ENCODE measurements around the gene EDNRA. TPM values are rescaled to one million over a fixed set of nuclear protein-coding genes. Genes with fewer than 3 reads are reported as not detected.

EDNRA gene
- total RNA-seq, 1 donor from 2014 or later = 135 TPM

GRCh38 chr4:147532896-147533295 is 52.0 kb downstream of the EDNRA start:
- no peaks in the 10 kb centered on the region for H3K9me3 Mint-ChIP-seq (ENCODE audit: low read depth)
- no peaks in the 10 kb centered on the region for H3K27me3 Mint-ChIP-seq (ENCODE audit: low read depth)
- H3K4me3 Mint-ChIP-seq (ENCODE audit: unreplicated experiment) = no peak overlapping the region
- TF ChIP-seq CTCF (IDR thresholded peaks at IDR 0.05) = no peak
- no peak overlapping the region for H3K27ac Mint-ChIP-seq (ENCODE audit: unreplicated experiment)
- no peak for DNase-seq (ENCODE audit: low spot score)
- peaks cover 50% of the 10 kb centered on the region for H3K4me1 Mint-ChIP-seq (ENCODE audit: low read depth)
- H3K36me3 Mint-ChIP-seq (ENCODE audit: low read depth) = peaks cover 25% of the 10 kb centered on the region

GRCh38 chr4:147533331-147533730 is 52.4 kb downstream of the EDNRA start:
- no peaks in the 10 kb centered on the region for H3K27me3 Mint-ChIP-seq (ENCODE audit: low read depth)
- no peak overlapping the region for H3K4me3 Mint-ChIP-seq (ENCODE audit: unreplicated experiment)
- DNase-seq (ENCODE audit: low spot score) = no peak
- H3K4me1 Mint-ChIP-seq (ENCODE audit: low read depth) = peaks cover 48% of the 10 kb centered on the region
- H3K9me3 Mint-ChIP-seq (ENCODE audit: low read depth) = no peaks in the 10 kb centered on the region
- H3K36me3 Mint-ChIP-seq (ENCODE audit: low read depth) = peaks cover 23% of the 10 kb centered on the region
- no peak overlapping the region for H3K27ac Mint-ChIP-seq (ENCODE audit: unreplicated experiment)
- no peak for TF ChIP-seq CTCF (IDR thresholded peaks at IDR 0.05)

GRCh38 chr4:147535124-147535523 is 54.2 kb downstream of the EDNRA start:
- Mint-ChIP-seq H3K36me3 (ENCODE audit: low read depth) (peaks cover 28% of the 10 kb centered on the region), H3K4me3 (ENCODE audit: unreplicated experiment) (no peak overlapping the region), H3K27ac (ENCODE audit: unreplicated experiment) (no peak overlapping the region), H3K9me3 (ENCODE audit: low read depth) (no peaks in the 10 kb centered on the region), H3K27me3 (ENCODE audit: low read depth) (no peaks in the 10 kb centered on the region), H3K4me1 (ENCODE audit: low read depth) (peaks cover 31% of the 10 kb centered on the region)
- no peak for DNase-seq (ENCODE audit: low spot score)
- TF ChIP-seq CTCF (IDR thresholded peaks at IDR 0.05) = no peak

GRCh38 chr4:147538711-147539110 is 57.8 kb downstream of the EDNRA start:
- Mint-ChIP-seq H3K4me3 (ENCODE audit: unreplicated experiment) (no peak overlapping the region), H3K36me3 (ENCODE audit: low read depth) (peaks cover 48% of the 10 kb centered on the region), H3K27ac (ENCODE audit: unreplicated experiment) (no peak overlapping the region)

GRCh38 chr4:147539959-147540358 is 59.1 kb downstream of the EDNRA start:
- Mint-ChIP-seq H3K4me3 (ENCODE audit: unreplicated experiment) (no peak overlapping the region), H3K9me3 (ENCODE audit: low read depth) (no peaks in the 10 kb centered on the region), H3K36me3 (ENCODE audit: low read depth) (peaks cover 49% of the 10 kb centered on the region), H3K27me3 (ENCODE audit: low read depth) (no peaks in the 10 kb centered on the region), H3K4me1 (ENCODE audit: low read depth) (peaks cover 8% of the 10 kb centered on the region), H3K27ac (ENCODE audit: unreplicated experiment) (no peak overlapping the region)
- TF ChIP-seq CTCF (IDR thresholded peaks at IDR 0.05) = no peak
- DNase-seq (ENCODE audit: low spot score) = no peak

More at GRCh38 chr4:147538711-147539110, 57.8 kb downstream of the EDNRA start:
- no peaks in the 10 kb centered on the region for H3K27me3 Mint-ChIP-seq (ENCODE audit: low read depth)
- no peak for DNase-seq (ENCODE audit: low spot score)
- H3K4me1 Mint-ChIP-seq (ENCODE audit: low read depth) = peaks cover 16% of the 10 kb centered on the region
- H3K9me3 Mint-ChIP-seq (ENCODE audit: low read depth) = no peaks in the 10 kb centered on the region
- TF ChIP-seq CTCF (IDR thresholded peaks at IDR 0.05) = no peak

Measured in chondrocyte (in vitro differentiated cells).